Kidney capillary endothelial cell (primary cell): ENCODE data around the gene TJAP1.
"Not testable (repeated sequence)": the region's sequence is repeated elsewhere in the genome, so short reads cannot be mapped to it uniquely, and the experiment has no call there.

ENCODE experiments used
- DNase-seq: peaks from one replicate; pipeline ENCODE4 v3.0.0-alpha.2; 2018; ENCODE audit warnings: low spot score

Gene TJAP1

GRCh38 chr6:43539409-43539808 lies 62.0 kb downstream of the TJAP1 start:
- DNase-seq = not testable (repeated sequence)

GRCh38 chr6:43540507-43540906 lies 63.1 kb downstream of the TJAP1 start:
- DNase-seq = no peak

- no peak for DNase-seq
These were observed 64.6 kb downstream of the TJAP1 start for GRCh38 chr6:43541774-43542471.

- DNase-seq = no peak
These were observed 67.1 kb downstream of the TJAP1 start for GRCh38 chr6:43544461-43544860.

GRCh38 chr6:43547222-43547621 lies 69.9 kb downstream of the TJAP1 start:
- DNase-seq = no peak
